Body of pancreas (tissue), 4 donors: ENCODE results near the gene VWA8.

Source experiments
- POLR2A ChIP-seq, 3 donors: fragments of 450-650 bp; IDR thresholded peaks; one replicate each; pipeline ENCODE4 v1.6.1; 2016; ENCODE audit warnings: antibody characterized with exemption in 3 of 3, mild to moderate bottlenecking in 2 of 3
- TF ChIP-seq, protein P1 (sequence below), 7 experiments: fragments of 450-650 bp in 4 of 7; fragments of 200-600 bp in 3 of 7; sonication (generic) in 3 of 7; IDR thresholded peaks; one replicate each; pipeline ENCODE4 v1.5.1; 2016 to 2019; ENCODE audit warnings: antibody characterized with exemption in 7 of 7

DNA sequence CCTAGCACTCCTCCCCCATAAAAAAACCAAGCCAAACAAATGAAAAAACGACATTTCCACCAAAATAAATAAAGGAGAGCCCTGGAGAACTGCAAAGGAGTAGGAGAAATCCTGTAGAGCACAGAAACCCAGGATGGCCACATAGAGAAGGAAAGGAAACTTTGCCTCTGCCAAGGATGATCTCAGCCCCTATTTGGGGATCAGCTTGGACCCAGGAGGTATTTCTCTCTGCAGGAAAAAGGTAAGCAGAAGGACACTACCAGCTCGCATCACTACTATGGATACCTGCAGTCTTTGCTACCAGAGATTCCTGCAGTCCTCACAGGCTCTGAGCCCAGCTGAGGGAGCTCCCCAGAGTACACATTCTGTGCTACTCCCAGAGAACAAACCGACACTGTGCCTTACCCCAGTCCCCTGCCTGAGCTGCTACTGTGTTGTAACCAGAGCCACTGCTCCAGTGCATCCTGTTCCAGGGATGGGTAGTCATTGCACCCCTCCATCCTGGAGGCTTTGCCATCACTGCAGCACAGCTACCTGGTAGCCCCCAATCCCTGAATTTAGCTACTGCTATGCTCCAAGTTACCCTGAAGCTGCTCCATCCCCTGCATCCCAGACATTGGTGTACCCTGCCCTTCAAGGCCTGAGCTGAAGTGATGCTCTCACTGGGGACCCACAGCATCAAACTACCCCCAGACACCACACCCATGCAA, 41.7 kb downstream of the VWA8 start:
- TF ChIP-seq, protein P1, sequence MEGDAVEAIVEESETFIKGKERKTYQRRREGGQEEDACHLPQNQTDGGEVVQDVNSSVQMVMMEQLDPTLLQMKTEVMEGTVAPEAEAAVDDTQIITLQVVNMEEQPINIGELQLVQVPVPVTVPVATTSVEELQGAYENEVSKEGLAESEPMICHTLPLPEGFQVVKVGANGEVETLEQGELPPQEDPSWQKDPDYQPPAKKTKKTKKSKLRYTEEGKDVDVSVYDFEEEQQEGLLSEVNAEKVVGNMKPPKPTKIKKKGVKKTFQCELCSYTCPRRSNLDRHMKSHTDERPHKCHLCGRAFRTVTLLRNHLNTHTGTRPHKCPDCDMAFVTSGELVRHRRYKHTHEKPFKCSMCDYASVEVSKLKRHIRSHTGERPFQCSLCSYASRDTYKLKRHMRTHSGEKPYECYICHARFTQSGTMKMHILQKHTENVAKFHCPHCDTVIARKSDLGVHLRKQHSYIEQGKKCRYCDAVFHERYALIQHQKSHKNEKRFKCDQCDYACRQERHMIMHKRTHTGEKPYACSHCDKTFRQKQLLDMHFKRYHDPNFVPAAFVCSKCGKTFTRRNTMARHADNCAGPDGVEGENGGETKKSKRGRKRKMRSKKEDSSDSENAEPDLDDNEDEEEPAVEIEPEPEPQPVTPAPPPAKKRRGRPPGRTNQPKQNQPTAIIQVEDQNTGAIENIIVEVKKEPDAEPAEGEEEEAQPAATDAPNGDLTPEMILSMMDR (IDR thresholded peaks at IDR 0.05), result no peak
- TF ChIP-seq POLR2A (IDR thresholded peaks at IDR 0.05), result no peak
